Measurements from ENCODE around the gene PCNX2.
A peak's percentile ranks its signal among the peaks of the same experiment; 100 is the strongest.

PCNX2 gene

GRCh38 chr1:233327651-233328141, 32.2 kb upstream of the PCNX2 start, which contains the start of gene MAP3K21:
MAP3K21 (plus strand) TSS chr1:233327724; CDS start chr1:233328029, 305 bp downstream.
- peak within 1 kb of the TSS; percentile 81 for H3K4me3 ChIP-seq (ENCODE audit: low read depth, low read length)
- H4K8ac ChIP-seq (ENCODE audit: low read depth, low read length): no peak within 1 kb of the TSS
- H2BK5ac ChIP-seq (ENCODE audit: low read depth, low read length, poor library complexity): no peak within 1 kb of the TSS
- H3K18ac ChIP-seq (ENCODE audit: low read length): no peak within 1 kb of the TSS
- H3K36me3 ChIP-seq (ENCODE audit: control insufficient read depth in 1 of 2, insufficient read depth in 2 of 2, low read length in 2 of 2): no peaks in the 10 kb centered on the region
- H2AFZ ChIP-seq (ENCODE audit: insufficient read depth, low read length, poor library complexity): peak within 1 kb of the TSS; percentile 67
- H3K23ac ChIP-seq (ENCODE audit: low read length): no peak within 1 kb of the TSS
- H3K4me2 ChIP-seq (ENCODE audit: low read length): peak within 1 kb of the TSS; percentile 94
- H2BK120ac ChIP-seq (ENCODE audit: insufficient read depth, low read length, poor library complexity): no peak within 1 kb of the TSS
- no peak within 1 kb of the TSS for H3K27ac ChIP-seq (ENCODE audit: low read depth, low read length)
- no peaks in the 10 kb centered on the region for H3K79me2 ChIP-seq (ENCODE audit: control insufficient read depth, insufficient read depth, low read length, poor library complexity)
- WGBS (ENCODE audit: extremely low coverage, insufficient coverage, insufficient read length): no CpG with 5 or more reads among the region's 68 CpGs
- no peak within 1 kb of the TSS for H4K91ac ChIP-seq (ENCODE audit: low read depth, low read length)
- H3K4ac ChIP-seq (ENCODE audit: low read depth, low read length): no peak within 1 kb of the TSS
- no peak within 1 kb of the TSS for H2AK5ac ChIP-seq (ENCODE audit: low read length)
- H3K79me1 ChIP-seq (ENCODE audit: low read length): no peaks in the 10 kb centered on the region
- H2BK12ac ChIP-seq (ENCODE audit: low read length): no peak within 1 kb of the TSS
- H3K4me1 ChIP-seq (ENCODE audit: control insufficient read depth in 1 of 2, insufficient read depth in 2 of 2, low read length in 2 of 2): peaks cover 5 to 10% of the 10 kb centered on the region in 2 experiments
- peaks cover 13% of the 10 kb centered on the region for H3K27me3 ChIP-seq (ENCODE audit: insufficient read depth, low read length)
- H3K14ac ChIP-seq (ENCODE audit: low read length): no peak within 1 kb of the TSS
- peaks cover 8% of the 10 kb centered on the region for H3K9me3 ChIP-seq (ENCODE audit: insufficient read depth, low read depth, low read length)
- H3K9ac ChIP-seq (ENCODE audit: low read length): peak within 1 kb of the TSS; percentile 75
- H4K12ac ChIP-seq (ENCODE audit: low read depth, low read length): no peak within 1 kb of the TSS
- DNase-seq: peak in 1 of 2 donors; percentile 27

GRCh38 chr1:233326811-233327650, 31.5 kb upstream of the PCNX2 start:
- Histone ChIP-seq H3K9ac (ENCODE audit: low read length) (no peak overlapping the region), H3K4ac (ENCODE audit: low read depth, low read length) (no peak overlapping the region), H3K14ac (ENCODE audit: low read length) (no peak overlapping the region), H4K8ac (ENCODE audit: low read depth, low read length) (no peak overlapping the region), H2BK120ac (ENCODE audit: insufficient read depth, low read length, poor library complexity) (no peak overlapping the region), H4K91ac (ENCODE audit: low read depth, low read length) (no peak overlapping the region), H2BK12ac (ENCODE audit: low read length) (no peak overlapping the region), H3K4me3 (ENCODE audit: low read depth, low read length) (peak overlapping the region; percentile 44), H3K4me2 (ENCODE audit: low read length) (peak overlapping the region; percentile 68), H3K79me2 (ENCODE audit: control insufficient read depth, insufficient read depth, low read length, poor library complexity) (no peaks in the 10 kb centered on the region), H3K27ac (ENCODE audit: low read depth, low read length) (no peak overlapping the region), H4K12ac (ENCODE audit: low read depth, low read length) (no peak overlapping the region), H3K36me3 (ENCODE audit: control insufficient read depth in 1 of 2, insufficient read depth in 2 of 2, low read length in 2 of 2) (no peaks in the 10 kb centered on the region), H2AK5ac (ENCODE audit: low read length) (no peak overlapping the region), H2AFZ (ENCODE audit: insufficient read depth, low read length, poor library complexity) (no peak overlapping the region), H3K79me1 (ENCODE audit: low read length) (no peaks in the 10 kb centered on the region), H2BK5ac (ENCODE audit: low read depth, low read length, poor library complexity) (no peak overlapping the region), H3K9me3 (ENCODE audit: insufficient read depth, low read depth, low read length) (peaks cover 8% of the 10 kb centered on the region), H3K23ac (ENCODE audit: low read length) (no peak overlapping the region), H3K4me1 (ENCODE audit: control insufficient read depth in 1 of 2, insufficient read depth in 2 of 2, low read length in 2 of 2) (peaks cover 5 to 10% of the 10 kb centered on the region in 2 experiments), H3K18ac (ENCODE audit: low read length) (no peak overlapping the region), H3K27me3 (ENCODE audit: insufficient read depth, low read length) (peaks cover 13% of the 10 kb centered on the region)
- DNase-seq: peak; percentile 58 to 68
- WGBS (ENCODE audit: extremely low coverage, insufficient coverage, insufficient read length): no CpG with 5 or more reads among the region's 49 CpGs

GRCh38 chr1:233326319-233326718, 30.8 kb upstream of the PCNX2 start:
- Histone ChIP-seq H2BK5ac (ENCODE audit: low read depth, low read length, poor library complexity) (no peak overlapping the region), H2AFZ (ENCODE audit: insufficient read depth, low read length, poor library complexity) (no peak overlapping the region), H2AK5ac (ENCODE audit: low read length) (no peak overlapping the region), H3K4me2 (ENCODE audit: low read length) (no peak overlapping the region), H4K12ac (ENCODE audit: low read depth, low read length) (no peak overlapping the region), H3K79me1 (ENCODE audit: low read length) (no peaks in the 10 kb centered on the region), H3K23ac (ENCODE audit: low read length) (no peak overlapping the region), H3K4me1 (ENCODE audit: control insufficient read depth in 1 of 2, insufficient read depth in 2 of 2, low read length in 2 of 2) (peaks cover 5 to 10% of the 10 kb centered on the region in 2 experiments), H4K91ac (ENCODE audit: low read depth, low read length) (no peak overlapping the region), H3K14ac (ENCODE audit: low read length) (no peak overlapping the region), H3K27me3 (ENCODE audit: insufficient read depth, low read length) (peaks cover 13% of the 10 kb centered on the region), H2BK120ac (ENCODE audit: insufficient read depth, low read length, poor library complexity) (no peak overlapping the region), H4K8ac (ENCODE audit: low read depth, low read length) (no peak overlapping the region), H2BK12ac (ENCODE audit: low read length) (no peak overlapping the region), H3K36me3 (ENCODE audit: control insufficient read depth in 1 of 2, insufficient read depth in 2 of 2, low read length in 2 of 2) (no peaks in the 10 kb centered on the region), H3K4ac (ENCODE audit: low read depth, low read length) (no peak overlapping the region), H3K9ac (ENCODE audit: low read length) (no peak overlapping the region), H3K4me3 (ENCODE audit: low read depth, low read length) (no peak overlapping the region), H3K27ac (ENCODE audit: low read depth, low read length) (no peak overlapping the region), H3K9me3 (ENCODE audit: insufficient read depth, low read depth, low read length) (peaks cover 8% of the 10 kb centered on the region), H3K18ac (ENCODE audit: low read length) (no peak overlapping the region), H3K79me2 (ENCODE audit: control insufficient read depth, insufficient read depth, low read length, poor library complexity) (no peaks in the 10 kb centered on the region)
- no peak for DNase-seq

DNA sequence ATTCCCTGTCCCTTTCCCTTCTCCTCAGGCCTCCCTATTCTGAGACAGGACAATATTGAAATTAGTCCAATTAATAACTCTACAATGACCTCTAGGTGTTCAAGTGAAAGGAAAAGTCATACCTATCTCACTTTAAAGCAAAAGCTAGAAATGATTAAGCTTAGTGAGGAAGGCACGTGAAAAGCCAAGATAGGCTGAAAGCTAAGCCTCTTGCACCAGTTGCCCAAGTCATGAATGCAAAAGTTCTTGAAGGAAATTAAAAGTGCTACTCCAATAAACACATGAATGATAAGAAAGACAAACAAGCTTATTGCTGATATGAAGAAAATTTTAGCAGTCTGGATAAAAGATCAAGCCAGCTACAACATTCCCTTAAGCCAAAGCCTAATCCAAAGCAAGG, 28.2 kb upstream of the PCNX2 start:
- no peak overlapping the region for H2BK5ac ChIP-seq (ENCODE audit: low read depth, low read length, poor library complexity)
- no peak overlapping the region for H2BK12ac ChIP-seq (ENCODE audit: low read length)
- no peaks in the 10 kb centered on the region for H3K36me3 ChIP-seq (ENCODE audit: control insufficient read depth in 1 of 2, insufficient read depth in 2 of 2, low read length in 2 of 2)
- peaks cover 6% of the 10 kb centered on the region for H3K27me3 ChIP-seq (ENCODE audit: insufficient read depth, low read length)
- H3K18ac ChIP-seq (ENCODE audit: low read length): no peak overlapping the region
- H3K4me1 ChIP-seq (ENCODE audit: control insufficient read depth in 1 of 2, insufficient read depth in 2 of 2, low read length in 2 of 2): peaks cover 2 to 9% of the 10 kb centered on the region in 2 experiments
- no peak overlapping the region for H4K8ac ChIP-seq (ENCODE audit: low read depth, low read length)
- no peak for DNase-seq
- H3K9ac ChIP-seq (ENCODE audit: low read length): no peak overlapping the region
- no peak overlapping the region for H3K4me2 ChIP-seq (ENCODE audit: low read length)
- no peak overlapping the region for H3K4me3 ChIP-seq (ENCODE audit: low read depth, low read length)
- H3K79me2 ChIP-seq (ENCODE audit: control insufficient read depth, insufficient read depth, low read length, poor library complexity): no peaks in the 10 kb centered on the region
- no peak overlapping the region for H3K4ac ChIP-seq (ENCODE audit: low read depth, low read length)
- no peak overlapping the region for H3K23ac ChIP-seq (ENCODE audit: low read length)
- WGBS (ENCODE audit: extremely low coverage, insufficient coverage, insufficient read length): no CpG with 5 or more reads among the region's 1 CpG
- H4K91ac ChIP-seq (ENCODE audit: low read depth, low read length): no peak overlapping the region
- no peak overlapping the region for H2AFZ ChIP-seq (ENCODE audit: insufficient read depth, low read length, poor library complexity)
- H3K9me3 ChIP-seq (ENCODE audit: insufficient read depth, low read depth, low read length): peaks cover 8% of the 10 kb centered on the region
- no peak overlapping the region for H3K14ac ChIP-seq (ENCODE audit: low read length)
- H2AK5ac ChIP-seq (ENCODE audit: low read length): no peak overlapping the region
- no peak overlapping the region for H3K27ac ChIP-seq (ENCODE audit: low read depth, low read length)
- H2BK120ac ChIP-seq (ENCODE audit: insufficient read depth, low read length, poor library complexity): no peak overlapping the region
- no peaks in the 10 kb centered on the region for H3K79me1 ChIP-seq (ENCODE audit: low read length)
- no peak overlapping the region for H4K12ac ChIP-seq (ENCODE audit: low read depth, low read length)
